LNCAP (cell line): ENCODE measurements around the gene GHRHR.

Experiments used
- CTCF ChIP-seq: fragments of 450-650 bp; IDR thresholded peaks from 2 replicates; pipeline ENCODE4 v1.5.1; 2017; ENCODE audit warnings: mild to moderate bottlenecking

GHRHR gene

GRCh38 chr7:30930621-30931020, 33.1 kb upstream of the GHRHR start:
- no peak for TF ChIP-seq CTCF

GRCh38 chr7:30931161-30931928, 32.4 kb upstream of the GHRHR start:
- TF ChIP-seq CTCF, result no peak

GRCh38 chr7:30931929-30932540, 31.7 kb upstream of the GHRHR start:
- no peak for TF ChIP-seq CTCF

GRCh38 chr7:30932562-30932961, 31.2 kb upstream of the GHRHR start:
- TF ChIP-seq CTCF, result no peak

GRCh38 chr7:30933124-30933974, 30.4 kb upstream of the GHRHR start:
- TF ChIP-seq CTCF, result no peak

GRCh38 chr7:30934225-30934624, 29.5 kb upstream of the GHRHR start:
- TF ChIP-seq CTCF, result no peak

GRCh38 chr7:30934732-30935568, 28.8 kb upstream of the GHRHR start:
- no peak for TF ChIP-seq CTCF
